ENCODE results near the gene KCNIP4. TPM values are rescaled to one million over a fixed set of nuclear protein-coding genes. Genes with fewer than 3 reads are reported as not detected.

KCNIP4 gene
- total RNA-seq, 1 donor from 2014 or later = 0.59 TPM

GRCh38 chr4:21167711-21168110 is 780.9 kb downstream of the KCNIP4 start:
- H3K27me3 ChIP-seq (ENCODE audit: insufficient read depth, low read length) = no peaks in the 10 kb centered on the region
- H3K36me3 ChIP-seq (ENCODE audit: insufficient read depth, low read length) = no peaks in the 10 kb centered on the region
- no peaks in the 10 kb centered on the region for H3K79me2 ChIP-seq (ENCODE audit: insufficient read depth, low read length)
- no peak overlapping the region for H3K9ac ChIP-seq (ENCODE audit: low read length)
- Mint-ChIP-seq H3K9me3 (ENCODE audit: unreplicated experiment) (no peaks in the 10 kb centered on the region), H3K4me3 (ENCODE audit: unreplicated experiment) (no peak overlapping the region), H3K36me3 (ENCODE audit: low read depth, unreplicated experiment) (no peaks in the 10 kb centered on the region), H3K4me1 (ENCODE audit: low read depth, unreplicated experiment) (no peaks in the 10 kb centered on the region), H3K27me3 (ENCODE audit: low read depth, unreplicated experiment) (peaks cover 2% of the 10 kb centered on the region), H3K27ac (ENCODE audit: unreplicated experiment) (no peak overlapping the region)
- H4K20me1 ChIP-seq (ENCODE audit: insufficient read depth, low read length) = no peaks in the 10 kb centered on the region
- no peak for DNase-seq (ENCODE audit: low read depth)
- no peak overlapping the region for H3K4me3 ChIP-seq (ENCODE audit: insufficient read depth, low read depth, low read length)
- no peaks in the 10 kb centered on the region for H3K9me3 ChIP-seq (ENCODE audit: insufficient read depth, low read depth, low read length)
- no peak overlapping the region for H2AFZ ChIP-seq (ENCODE audit: low read depth, low read length)
- no peak for FAIRE-seq
- no peak overlapping the region for H3K4me2 ChIP-seq (ENCODE audit: low read length)
- H3K27ac ChIP-seq (ENCODE audit: low read depth, low read length) = no peak overlapping the region
- no peak for TF ChIP-seq EZH2 (IDR thresholded peaks at IDR 0.05; ENCODE audit: insufficient read depth, low read length)
- TF ChIP-seq CTCF (IDR thresholded peaks at IDR 0.05; ENCODE audit: insufficient read depth, low read depth, low read length) = no peak
- H3K4me1 ChIP-seq (ENCODE audit: insufficient read depth, low read length) = no peaks in the 10 kb centered on the region

- H3K9me3 ChIP-seq (ENCODE audit: insufficient read depth, low read depth, low read length) = no peaks in the 10 kb centered on the region
- H3K9ac ChIP-seq (ENCODE audit: low read length) = no peak overlapping the region
- TF ChIP-seq EZH2 (IDR thresholded peaks at IDR 0.05; ENCODE audit: insufficient read depth, low read length) (no peak), CTCF (IDR thresholded peaks at IDR 0.05; ENCODE audit: insufficient read depth, low read depth, low read length) (no peak)
- no peak overlapping the region for H3K4me2 ChIP-seq (ENCODE audit: low read length)
- Mint-ChIP-seq H3K9me3 (ENCODE audit: unreplicated experiment) (no peaks in the 10 kb centered on the region), H3K27ac (ENCODE audit: unreplicated experiment) (no peak overlapping the region), H3K4me1 (ENCODE audit: low read depth, unreplicated experiment) (no peaks in the 10 kb centered on the region), H3K4me3 (ENCODE audit: unreplicated experiment) (no peak overlapping the region), H3K36me3 (ENCODE audit: low read depth, unreplicated experiment) (no peaks in the 10 kb centered on the region), H3K27me3 (ENCODE audit: low read depth, unreplicated experiment) (no peaks in the 10 kb centered on the region)
- no peak for DNase-seq (ENCODE audit: low read depth)
- no peak overlapping the region for H2AFZ ChIP-seq (ENCODE audit: low read depth, low read length)
- no peaks in the 10 kb centered on the region for H3K79me2 ChIP-seq (ENCODE audit: insufficient read depth, low read length)
- no peak overlapping the region for H3K4me3 ChIP-seq (ENCODE audit: insufficient read depth, low read depth, low read length)
- no peaks in the 10 kb centered on the region for H3K4me1 ChIP-seq (ENCODE audit: insufficient read depth, low read length)
- H3K27ac ChIP-seq (ENCODE audit: low read depth, low read length) = no peak overlapping the region
- no peaks in the 10 kb centered on the region for H3K36me3 ChIP-seq (ENCODE audit: insufficient read depth, low read length)
- FAIRE-seq = no peak
- H3K27me3 ChIP-seq (ENCODE audit: insufficient read depth, low read length) = no peaks in the 10 kb centered on the region
- H4K20me1 ChIP-seq (ENCODE audit: insufficient read depth, low read length) = no peaks in the 10 kb centered on the region
Measured at GRCh38 chr4:21155367-21155766, 793.2 kb downstream of the KCNIP4 start.

GRCh38 chr4:21139327-21139726 is 809.2 kb downstream of the KCNIP4 start:
- FAIRE-seq = no peak
- H3K36me3 ChIP-seq (ENCODE audit: insufficient read depth, low read length) = no peaks in the 10 kb centered on the region
- no peak for DNase-seq (ENCODE audit: low read depth)
- H3K27ac Mint-ChIP-seq (ENCODE audit: unreplicated experiment) = no peak overlapping the region
- H3K79me2 ChIP-seq (ENCODE audit: insufficient read depth, low read length) = no peaks in the 10 kb centered on the region
- H2AFZ ChIP-seq (ENCODE audit: low read depth, low read length) = no peak overlapping the region
- peaks cover 2% of the 10 kb centered on the region for H3K4me1 Mint-ChIP-seq (ENCODE audit: low read depth, unreplicated experiment)
- H3K27me3 Mint-ChIP-seq (ENCODE audit: low read depth, unreplicated experiment) = no peaks in the 10 kb centered on the region
- H3K4me2 ChIP-seq (ENCODE audit: low read length) = no peak overlapping the region
- no peak overlapping the region for H3K27ac ChIP-seq (ENCODE audit: low read depth, low read length)
- no peaks in the 10 kb centered on the region for H4K20me1 ChIP-seq (ENCODE audit: insufficient read depth, low read length)
- no peak overlapping the region for H3K4me3 ChIP-seq (ENCODE audit: insufficient read depth, low read depth, low read length)
- no peaks in the 10 kb centered on the region for H3K4me1 ChIP-seq (ENCODE audit: insufficient read depth, low read length)
- no peaks in the 10 kb centered on the region for H3K9me3 ChIP-seq (ENCODE audit: insufficient read depth, low read depth, low read length)
- H3K36me3 Mint-ChIP-seq (ENCODE audit: low read depth, unreplicated experiment) = no peaks in the 10 kb centered on the region
- no peaks in the 10 kb centered on the region for H3K27me3 ChIP-seq (ENCODE audit: insufficient read depth, low read length)
- no peaks in the 10 kb centered on the region for H3K9me3 Mint-ChIP-seq (ENCODE audit: unreplicated experiment)
- TF ChIP-seq EZH2 (IDR thresholded peaks at IDR 0.05; ENCODE audit: insufficient read depth, low read length) (no peak), CTCF (IDR thresholded peaks at IDR 0.05; ENCODE audit: insufficient read depth, low read depth, low read length) (no peak)
- no peak overlapping the region for H3K9ac ChIP-seq (ENCODE audit: low read length)
- H3K4me3 Mint-ChIP-seq (ENCODE audit: unreplicated experiment) = no peak overlapping the region
